DOHH2 (cell line): ENCODE data around the gene DNMBP.

ENCODE experiments used
- CTCF ChIP-seq: fragments of 200-600 bp; sonication (generic); IDR thresholded peaks from one replicate; pipeline ENCODE4 v1.5.1; 2014; ENCODE audit warnings: antibody characterized with exemption, mild to moderate bottlenecking, low read depth, low read length; ENCODE audit not compliant: poor library complexity, severe bottlenecking
- EZH2phosphoT487 ChIP-seq: fragments of 200-600 bp; sonication (generic); IDR thresholded peaks from 2 replicates; pipeline ENCODE4 v1.6.1; 2017; ENCODE audit warnings: borderline replicate concordance, mild to moderate bottlenecking, antibody characterized with exemption, low read length, moderate library complexity, mixed read lengths

GRCh38 chr10:99944860-99945259, 64.9 kb downstream of the DNMBP start:
- no peak for TF ChIP-seq CTCF
- no peak for TF ChIP-seq EZH2phosphoT487
